ENCODE results near the gene BMP3. TPM values are rescaled to one million over a fixed set of nuclear protein-coding genes. Genes with fewer than 3 reads are reported as not detected.

The BMP3 gene
- total RNA-seq, 4 donors from 2014 or later: 0.11 to 0.53 TPM; not detected in 2

DNA sequence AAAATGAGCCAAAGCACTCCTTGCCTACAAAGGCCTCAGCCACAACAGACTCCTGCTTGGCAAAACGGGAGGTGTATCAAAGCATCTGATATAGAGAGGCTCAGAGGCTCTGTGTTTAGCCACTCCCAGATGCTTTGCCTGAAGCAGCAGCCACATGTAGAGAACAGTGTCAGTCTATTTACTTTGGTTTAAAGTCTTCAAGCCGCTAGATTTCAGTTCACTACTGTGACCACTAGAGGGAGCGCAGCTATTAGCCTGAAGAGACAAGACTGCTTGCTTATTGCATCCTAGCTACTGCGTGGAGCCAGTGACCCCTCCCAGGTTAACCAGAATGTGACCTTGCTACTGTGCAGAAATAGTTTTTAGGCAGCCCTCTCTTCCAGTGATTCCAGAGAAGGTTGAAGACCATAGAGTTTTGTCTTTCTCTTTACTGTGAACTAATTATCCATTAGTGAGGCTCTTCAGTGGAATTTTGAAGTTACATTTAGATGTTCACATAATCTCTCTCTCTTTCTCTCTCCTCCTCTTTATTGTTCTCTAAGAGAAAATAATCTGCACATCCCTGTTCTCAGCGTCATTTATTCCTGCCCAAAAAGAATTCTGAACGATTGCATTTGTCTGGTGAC is 39.3 kb downstream of the BMP3 start:
- no peaks in the 10 kb centered on the region for H3K9me3 ChIP-seq
- WGBS, 2 donors: 4 to 8% methylated on average over 6 of the region's 6 CpGs
- H3K27ac ChIP-seq: no peak overlapping the region
- no peaks in the 10 kb centered on the region for H3K4me1 ChIP-seq
- intact Hi-C loops (cut with DNase I): loop anchor here (5.0 kb wide), 1 partner anchor 282 kb away; no protein-coding TSS in a partner anchor
- peaks cover 0 to 1% (median 0%) of the 10 kb centered on the region in 4 donors for H3K27me3 ChIP-seq
- H3K4me3 ChIP-seq: no peak overlapping the region
- H3K36me3 ChIP-seq: no peaks in the 10 kb centered on the region
- no peak for TF ChIP-seq POLR2A (IDR thresholded peaks at IDR 0.05)
- TF ChIP-seq, protein P1, sequence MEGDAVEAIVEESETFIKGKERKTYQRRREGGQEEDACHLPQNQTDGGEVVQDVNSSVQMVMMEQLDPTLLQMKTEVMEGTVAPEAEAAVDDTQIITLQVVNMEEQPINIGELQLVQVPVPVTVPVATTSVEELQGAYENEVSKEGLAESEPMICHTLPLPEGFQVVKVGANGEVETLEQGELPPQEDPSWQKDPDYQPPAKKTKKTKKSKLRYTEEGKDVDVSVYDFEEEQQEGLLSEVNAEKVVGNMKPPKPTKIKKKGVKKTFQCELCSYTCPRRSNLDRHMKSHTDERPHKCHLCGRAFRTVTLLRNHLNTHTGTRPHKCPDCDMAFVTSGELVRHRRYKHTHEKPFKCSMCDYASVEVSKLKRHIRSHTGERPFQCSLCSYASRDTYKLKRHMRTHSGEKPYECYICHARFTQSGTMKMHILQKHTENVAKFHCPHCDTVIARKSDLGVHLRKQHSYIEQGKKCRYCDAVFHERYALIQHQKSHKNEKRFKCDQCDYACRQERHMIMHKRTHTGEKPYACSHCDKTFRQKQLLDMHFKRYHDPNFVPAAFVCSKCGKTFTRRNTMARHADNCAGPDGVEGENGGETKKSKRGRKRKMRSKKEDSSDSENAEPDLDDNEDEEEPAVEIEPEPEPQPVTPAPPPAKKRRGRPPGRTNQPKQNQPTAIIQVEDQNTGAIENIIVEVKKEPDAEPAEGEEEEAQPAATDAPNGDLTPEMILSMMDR (IDR thresholded peaks at IDR 0.05): peak; percentile 40 to 94 (median 82)
- DNase-seq: no peak

DNA sequence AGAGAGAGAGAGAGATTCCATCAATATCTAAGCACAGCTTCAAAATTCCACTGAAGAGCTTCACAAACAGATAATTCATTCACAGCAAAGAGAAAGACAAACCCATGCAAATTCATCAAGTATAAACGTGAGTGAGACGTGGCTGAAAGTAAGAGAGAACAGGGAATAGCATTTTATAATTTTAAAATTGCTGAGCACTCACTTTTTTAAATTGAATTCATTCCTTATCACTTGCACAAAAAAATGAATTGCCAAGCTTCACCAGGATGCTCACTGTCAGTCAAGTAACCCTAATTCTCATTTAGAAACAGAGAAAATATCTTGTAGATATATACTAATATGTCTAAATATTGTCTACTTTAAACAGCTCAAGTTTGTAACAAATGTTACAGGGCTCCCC is 40.5 kb downstream of the BMP3 start:
- Histone ChIP-seq H3K27me3 (peaks cover 0 to 4% (median 0%) of the 10 kb centered on the region in 4 donors), H3K9me3 (no peaks in the 10 kb centered on the region), H3K36me3 (no peaks in the 10 kb centered on the region), H3K27ac (no peak overlapping the region), H3K4me1 (no peaks in the 10 kb centered on the region), H3K4me3 (no peak overlapping the region)
- WGBS, 2 donors: 20 to 29% methylated on average over 2 of the region's 2 CpGs
- intact Hi-C loops (cut with DNase I): no loop called here
- no peak for DNase-seq
- TF ChIP-seq, protein P1 (IDR thresholded peaks at IDR 0.05): no peak
- TF ChIP-seq POLR2A (IDR thresholded peaks at IDR 0.05): no peak

DNA sequence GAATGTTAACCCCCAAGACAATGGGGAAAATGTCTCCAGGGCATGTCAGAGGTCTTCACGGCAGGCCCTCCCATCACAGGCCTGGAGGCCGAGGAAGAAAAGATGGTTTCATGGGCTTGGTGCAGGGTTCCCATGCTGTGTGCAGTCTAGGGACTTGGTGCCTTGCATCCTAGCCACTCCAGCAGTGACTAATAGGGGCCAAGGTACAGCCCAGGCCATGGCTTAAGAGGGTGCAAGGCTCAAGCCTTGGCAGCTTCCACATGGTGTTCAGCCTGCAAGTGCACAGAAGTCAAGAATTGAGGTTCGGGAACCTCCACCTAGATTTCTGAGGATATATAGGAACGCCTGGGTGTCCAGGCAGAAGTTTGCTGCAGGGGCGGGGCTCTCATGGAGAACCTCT is 50.6 kb downstream of the BMP3 start:
- TF ChIP-seq, protein P1 (IDR thresholded peaks at IDR 0.05): no peak
- TF ChIP-seq POLR2A (IDR thresholded peaks at IDR 0.05): no peak
- H3K4me1 ChIP-seq: no peaks in the 10 kb centered on the region
- no peak overlapping the region for H3K4me3 ChIP-seq
- DNase-seq: no peak
- no peaks in the 10 kb centered on the region for H3K36me3 ChIP-seq
- intact Hi-C loops (cut with DNase I): no loop called here
- H3K27me3 ChIP-seq: no peaks in the 10 kb centered on the region
- H3K9me3 ChIP-seq: no peaks in the 10 kb centered on the region
- WGBS, 2 donors: 78 to 90% methylated on average over 2 to 3 of the region's 5 CpGs
- no peak overlapping the region for H3K27ac ChIP-seq

DNA sequence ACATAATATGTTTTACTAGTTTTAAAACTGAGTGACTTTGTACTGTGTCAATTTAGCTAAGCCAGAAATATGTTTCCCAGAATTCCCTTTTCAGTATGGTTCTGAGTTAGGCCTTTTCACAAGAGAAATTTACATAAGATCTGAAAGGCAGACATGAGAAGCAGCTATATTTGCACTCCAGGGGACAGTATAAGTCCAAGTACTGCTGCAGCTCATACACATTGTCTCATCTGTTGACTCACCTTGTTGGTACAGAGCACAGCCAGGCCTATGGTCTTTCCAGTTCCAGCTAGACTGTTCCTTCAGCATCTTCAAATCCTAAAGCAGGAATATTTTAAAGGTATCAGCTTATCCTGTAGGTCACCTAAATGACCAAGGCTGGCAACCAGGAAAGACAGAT is 53.5 kb downstream of the BMP3 start:
- DNase-seq: no peak
- intact Hi-C loops (cut with DNase I): no loop called here

DNA sequence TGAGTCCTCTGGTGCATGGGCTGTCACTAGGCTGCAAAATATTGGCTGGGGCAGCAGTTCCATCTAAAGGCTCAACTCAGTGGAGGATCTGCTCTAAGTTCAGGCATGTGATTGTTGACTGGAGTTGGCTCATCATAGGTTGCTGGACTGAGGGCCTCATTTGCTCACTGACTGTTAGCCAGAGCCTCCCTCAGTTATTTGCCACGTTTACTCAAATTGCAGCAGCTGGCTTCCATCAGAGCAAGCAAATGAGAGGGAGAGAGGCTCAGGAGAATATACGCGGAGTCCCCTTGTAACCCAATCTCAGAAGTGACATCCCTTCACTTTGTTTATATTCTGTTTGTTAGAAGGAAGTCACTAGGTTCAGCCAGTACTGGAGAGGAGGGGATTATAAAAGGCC is 54.1 kb downstream of the BMP3 start:
- TF ChIP-seq, protein P1 (IDR thresholded peaks at IDR 0.05): no peak
- TF ChIP-seq POLR2A (IDR thresholded peaks at IDR 0.05): no peak
- Histone ChIP-seq H3K36me3 (no peaks in the 10 kb centered on the region), H3K27ac (no peak overlapping the region), H3K4me3 (no peak overlapping the region), H3K9me3 (no peaks in the 10 kb centered on the region), H3K27me3 (no peaks in the 10 kb centered on the region), H3K4me1 (no peaks in the 10 kb centered on the region)
- intact Hi-C loops (cut with DNase I): no loop called here
- DNase-seq: no peak
- WGBS, 2 donors: 20 to 65% methylated on average over 1 to 3 of the region's 3 CpGs

More for the DNA sequence above, 53.5 kb downstream of the BMP3 start:
- H3K9me3 ChIP-seq: no peaks in the 10 kb centered on the region
- H3K27ac ChIP-seq: no peak overlapping the region
- H3K4me1 ChIP-seq: no peaks in the 10 kb centered on the region
- H3K4me3 ChIP-seq: no peak overlapping the region
- no peaks in the 10 kb centered on the region for H3K27me3 ChIP-seq
- TF ChIP-seq, protein P1 (IDR thresholded peaks at IDR 0.05): peak in 2 of 6 experiments; percentile 16 to 51
- no peak for TF ChIP-seq POLR2A (IDR thresholded peaks at IDR 0.05)
- no peaks in the 10 kb centered on the region for H3K36me3 ChIP-seq

All from esophagus squamous epithelium (tissue), 5 donors.